Breast epithelium (tissue), 4 donors: Measurements from ENCODE around the gene NDUFAF7. TPM values are rescaled to one million over a fixed set of nuclear protein-coding genes. Genes with fewer than 3 reads are reported as not detected.
"Not testable (repeated sequence)": the region's sequence is repeated elsewhere in the genome, so short reads cannot be mapped to it uniquely, and the experiment has no call there.

Source experiments
- DNase-seq, 2 donors: peaks; one replicate each; pipeline ENCODE4 v3.0.0-alpha.2; 2019; ENCODE audit warnings: low spot score in 2 of 2
- H3K27ac ChIP-seq, 2 donors: fragments of 200-600 bp; sonication (generic) in 1 of 2; one replicate each; pipeline ENCODE4 v1.5.1; 2016 to 2019; ENCODE audit warnings: mild to moderate bottlenecking in 1 of 2
- H3K27me3 ChIP-seq, 2 donors: fragments of 200-600 bp; sonication (generic) in 1 of 2; one replicate each; pipeline versions ENCODE4 v1.5.1 to v1.6.0; 2017 to 2019; ENCODE audit warnings: control low read depth in 1 of 2, mild to moderate bottlenecking in 1 of 2
- H3K36me3 ChIP-seq: fragments of 200-600 bp; one replicate; pipeline ENCODE4 v1.5.1; 2019
- H3K4me1 ChIP-seq, 2 donors: fragments of 200-600 bp; sonication (generic); one replicate each; pipeline ENCODE4 v1.5.1; 2016 to 2019; ENCODE audit warnings: control low read depth in 1 of 2
- H3K4me3 ChIP-seq, 3 donors: fragments of 200-600 bp; sonication (generic); 1 replicate in 2 of 3; 2 replicates in 1 of 3; pipeline ENCODE4 v1.5.1; 2016 to 2019; ENCODE audit warnings: mild to moderate bottlenecking in 3 of 3, moderate library complexity in 2 of 3
- H3K9me3 ChIP-seq, 2 donors: fragments of 200-600 bp; sonication (generic) in 1 of 2; one replicate each; pipeline ENCODE4 v1.5.1; 2016 to 2019; ENCODE audit warnings: control low read depth in 1 of 2
- CTCF ChIP-seq, 3 donors: fragments of 450-650 bp; IDR thresholded peaks; one replicate each; pipeline ENCODE4 v1.5.1; 2016 to 2017; ENCODE audit warnings: antibody characterized with exemption in 3 of 3, mild to moderate bottlenecking in 3 of 3, moderate library complexity in 3 of 3
- POLR2A ChIP-seq: fragments of 450-650 bp; IDR thresholded peaks from one replicate; pipeline ENCODE4 v1.6.1; 2016; ENCODE audit warnings: antibody characterized with exemption, mild to moderate bottlenecking, moderate library complexity
- POLR2AphosphoS5 ChIP-seq, 3 donors: sonication (generic); formaldehyde crosslinking; IDR thresholded peaks; one replicate each; pipeline ENCODE4 v1.6.1; 2017; ENCODE audit warnings: antibody characterized with exemption in 3 of 3
- intact Hi-C: fragments of 100-400 bp; cut with DNase I; formaldehyde crosslinking; loops from one replicate; pipeline ENCODE4 v1.15.1; 2023; ENCODE audit warnings: low total_unique reads
- total RNA-seq, 3 donors: library from RNA; depleted of rRNA; stranded (reverse); fragments of >200 nt; gene quantifications; one replicate each; pipeline ENCODE4 v1.1.0, GENCODE V29; 2016

The NDUFAF7 gene
- total RNA-seq, 3 donors from 2014 or later = 13.3 to 29.0 (median 20.6) TPM

GRCh38 chr2:37215250-37215649 is 16.2 kb upstream of the NDUFAF7 start:
- Histone ChIP-seq H3K4me3 (no peak overlapping the region), H3K9me3 (no peaks in the 10 kb centered on the region), H3K27ac (no peak overlapping the region), H3K36me3 (peaks cover under 1% of the 10 kb centered on the region), H3K4me1 (no peaks in the 10 kb centered on the region), H3K27me3 (no peaks in the 10 kb centered on the region)
- intact Hi-C loops = no loop called here
- no peak for TF ChIP-seq POLR2A
- no peak for TF ChIP-seq CTCF (IDR thresholded peaks at IDR 0.05)
- no peak for TF ChIP-seq POLR2AphosphoS5 (IDR thresholded peaks at IDR 0.05)
- no peak for DNase-seq

DNA sequence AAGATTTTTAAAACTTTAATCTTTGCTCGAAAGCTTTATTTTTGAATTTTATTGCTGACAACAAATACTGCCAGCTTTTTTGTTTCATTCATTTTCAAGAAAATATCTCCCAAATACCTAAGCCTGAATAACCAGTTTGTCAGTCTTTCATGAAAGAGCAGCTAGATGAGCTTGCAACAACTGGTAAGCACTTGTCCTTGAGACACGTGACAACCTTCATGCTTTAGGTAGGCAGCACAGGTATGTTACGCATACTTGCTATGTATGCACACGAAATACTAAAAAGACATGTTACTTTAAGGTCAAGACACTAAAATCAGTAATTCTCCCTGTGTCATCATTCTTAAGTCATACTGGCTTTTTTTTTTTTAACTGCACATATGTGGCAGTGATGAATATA is 12.4 kb upstream of the NDUFAF7 start:
- H3K9me3 ChIP-seq = no peaks in the 10 kb centered on the region
- H3K4me3 ChIP-seq = no peak overlapping the region
- DNase-seq = no peak
- H3K4me1 ChIP-seq = no peaks in the 10 kb centered on the region
- no peak overlapping the region for H3K27ac ChIP-seq
- intact Hi-C loops = no loop called here
- no peaks in the 10 kb centered on the region for H3K36me3 ChIP-seq
- H3K27me3 ChIP-seq = no peaks in the 10 kb centered on the region
- TF ChIP-seq POLR2AphosphoS5 (IDR thresholded peaks at IDR 0.05) (no peak), POLR2A (no peak), CTCF (IDR thresholded peaks at IDR 0.05) (no peak)

DNA sequence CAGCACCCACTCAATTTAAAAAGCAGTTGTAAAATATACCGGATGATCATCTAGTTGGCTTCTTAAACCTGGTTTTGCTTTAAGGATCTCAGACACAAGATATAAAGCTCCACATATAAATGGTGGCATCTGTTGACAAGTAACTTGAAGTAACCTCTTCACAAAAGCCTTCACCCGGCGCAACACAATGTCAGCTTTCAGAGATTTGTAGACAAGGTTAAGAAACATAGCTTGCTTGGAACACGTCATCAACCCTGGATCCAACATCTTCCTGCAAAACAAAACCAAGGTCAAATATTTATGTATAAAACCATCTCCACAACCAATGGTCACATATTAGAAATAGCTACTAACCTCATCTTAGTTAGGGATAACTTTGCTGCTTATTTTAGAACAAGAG is 8.3 kb upstream of the NDUFAF7 start:
- Histone ChIP-seq H3K4me3 (no peak overlapping the region), H3K4me1 (peaks cover 0 to 5% of the 10 kb centered on the region in 2 donors), H3K27ac (no peak overlapping the region), H3K36me3 (no peaks in the 10 kb centered on the region), H3K9me3 (no peaks in the 10 kb centered on the region), H3K27me3 (no peaks in the 10 kb centered on the region)
- DNase-seq = no peak
- intact Hi-C loops = no loop called here
- TF ChIP-seq POLR2A (no peak), POLR2AphosphoS5 (IDR thresholded peaks at IDR 0.05) (no peak), CTCF (IDR thresholded peaks at IDR 0.05) (no peak)

DNA sequence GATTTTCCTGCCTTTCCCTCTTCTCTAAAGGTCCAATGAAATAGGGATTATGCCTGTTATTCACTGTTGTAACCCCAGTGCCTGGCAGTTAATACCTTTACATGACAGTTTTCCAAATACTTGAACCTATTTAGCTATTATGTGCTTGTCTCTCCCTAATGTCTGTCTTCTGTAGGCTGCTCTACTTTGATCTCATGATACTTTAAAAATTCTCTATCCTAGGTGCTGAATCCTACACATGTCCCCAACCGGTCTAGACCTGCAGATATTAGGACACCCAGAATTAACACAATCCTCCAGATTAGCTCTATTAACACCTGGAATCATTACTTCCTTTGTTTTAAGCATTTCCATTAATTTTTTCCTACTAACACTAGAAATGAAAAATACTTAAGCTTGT is 7.4 kb upstream of the NDUFAF7 start:
- H3K9me3 ChIP-seq = no peaks in the 10 kb centered on the region
- DNase-seq = no peak
- intact Hi-C loops = no loop called here
- no peak overlapping the region for H3K4me3 ChIP-seq
- peaks cover 0 to 5% of the 10 kb centered on the region in 2 donors for H3K4me1 ChIP-seq
- no peaks in the 10 kb centered on the region for H3K27me3 ChIP-seq
- H3K27ac ChIP-seq = no peak overlapping the region
- TF ChIP-seq CTCF (IDR thresholded peaks at IDR 0.05) = no peak
- TF ChIP-seq POLR2A = no peak
- no peak for TF ChIP-seq POLR2AphosphoS5 (IDR thresholded peaks at IDR 0.05)
- H3K36me3 ChIP-seq = no peaks in the 10 kb centered on the region

DNA sequence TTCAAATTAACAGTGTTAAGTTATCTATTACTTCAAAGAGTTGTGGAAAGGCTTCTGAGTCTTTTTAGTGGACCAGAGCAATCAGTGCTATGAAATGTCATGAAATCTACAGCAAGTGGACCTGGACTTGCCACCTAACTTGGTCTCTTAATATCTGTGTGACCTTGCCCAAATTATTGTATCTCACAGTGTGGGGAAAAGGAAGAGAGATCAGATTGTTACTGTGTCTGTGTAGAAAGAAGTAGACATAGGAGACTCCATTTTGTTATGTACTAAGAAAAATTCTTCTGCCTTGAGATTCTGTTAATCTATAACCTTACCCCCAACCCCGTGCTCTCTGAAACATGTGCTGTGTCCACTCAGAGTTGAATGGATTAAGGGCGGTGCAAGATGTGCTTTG is 6.3 kb upstream of the NDUFAF7 start:
- DNase-seq, H3K36me3 ChIP-seq, H3K4me3 ChIP-seq, H3K4me1 ChIP-seq, H3K27ac ChIP-seq, H3K27me3 ChIP-seq, H3K9me3 ChIP-seq, intact Hi-C loops: not testable (repeated sequence)

DNA sequence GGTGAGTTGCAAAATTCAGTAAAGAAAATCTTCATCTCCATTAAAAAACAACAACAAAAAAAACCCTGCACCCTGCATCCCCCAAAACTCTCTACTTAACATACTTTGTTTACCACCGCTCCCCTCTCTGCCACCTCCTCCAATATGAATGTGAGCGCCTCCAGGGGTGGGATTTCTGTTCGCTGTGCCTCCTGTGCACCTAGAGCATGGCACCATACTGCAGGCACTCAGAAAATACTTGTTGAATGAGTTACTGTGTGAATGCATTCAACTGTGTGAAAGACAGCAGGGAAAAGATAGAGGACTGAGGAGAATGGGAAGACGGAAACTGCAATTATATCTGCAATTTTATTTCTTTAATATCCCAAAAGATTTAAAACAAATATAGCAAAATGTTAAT is 4.6 kb upstream of the NDUFAF7 start:
- H3K4me3 ChIP-seq = no peak overlapping the region
- H3K27ac ChIP-seq = no peak overlapping the region
- intact Hi-C loops = no loop called here
- H3K27me3 ChIP-seq = no peaks in the 10 kb centered on the region
- peaks cover 0 to 11% of the 10 kb centered on the region in 2 donors for H3K4me1 ChIP-seq
- TF ChIP-seq CTCF (IDR thresholded peaks at IDR 0.05) = no peak
- TF ChIP-seq POLR2A = no peak
- TF ChIP-seq POLR2AphosphoS5 (IDR thresholded peaks at IDR 0.05) = no peak
- H3K9me3 ChIP-seq = no peaks in the 10 kb centered on the region
- no peaks in the 10 kb centered on the region for H3K36me3 ChIP-seq
- DNase-seq = no peak
